Brain microvascular endothelial cell (primary cell): ENCODE data around the gene SHPK.
A peak's percentile ranks its signal among the peaks of the same experiment; 100 is the strongest.

Experiments
- DNase-seq: peaks from one replicate; pipeline ENCODE4 v3.0.0-alpha.2; 2020
- H3K27ac ChIP-seq: fragments of 250-450 bp; sonication (Bioruptor Pico); 2 replicates; pipeline ENCODE4 v1.5.1; 2020; ENCODE audit warnings: mild to moderate bottlenecking, moderate library complexity
- H3K27me3 ChIP-seq: fragments of 250-450 bp; sonication (Bioruptor Pico); replicated peaks from 2 replicates; pipeline ENCODE4 v1.5.1; 2020; ENCODE audit warnings: mild to moderate bottlenecking
- H3K36me3 ChIP-seq: fragments of 250-450 bp; sonication (Bioruptor Pico); replicated peaks from 2 replicates; pipeline ENCODE4 v1.5.1; 2020; ENCODE audit warnings: mild to moderate bottlenecking
- H3K4me3 ChIP-seq: 2 replicates; pipeline ENCODE4 v1.5.1; 2011; ENCODE audit warnings: low read depth, mild to moderate bottlenecking, control low read depth, low read length, moderate library complexity
- CTCF ChIP-seq: IDR thresholded peaks from 2 replicates; pipeline ENCODE4 v1.5.1; 2011; ENCODE audit warnings: low read depth, mild to moderate bottlenecking, moderate library complexity, low read length, control low read depth, inconsistent platforms; ENCODE audit errors: missing control alignments
- in situ Hi-C: cut with HindIII; loops from 2 replicates; pipeline ENCODE4 v1.10.0; 2017; ENCODE audit warnings: low sequenced_read_pairs, low pct_ligation_motif_present

SHPK gene

GRCh38 chr17:3658784-3659449 lies 22.9 kb upstream of the SHPK start:
- no peaks in the 10 kb centered on the region for H3K27me3 ChIP-seq
- TF ChIP-seq CTCF, result no peak
- no peak for DNase-seq
- in situ Hi-C loops, result no loop called here
- peak overlapping the region; percentile 49 for H3K27ac ChIP-seq
- H3K4me3 ChIP-seq, result no peak overlapping the region
- H3K36me3 ChIP-seq, result peaks cover 13% of the 10 kb centered on the region

GRCh38 chr17:3657874-3658783 lies 22.1 kb upstream of the SHPK start:
- in situ Hi-C loops, result no loop called here
- no peak for TF ChIP-seq CTCF
- Histone ChIP-seq H3K27me3 (no peaks in the 10 kb centered on the region), H3K27ac (no peak overlapping the region), H3K36me3 (peaks cover 5% of the 10 kb centered on the region), H3K4me3 (no peak overlapping the region)
- no peak for DNase-seq

GRCh38 chr17:3657588-3657869 lies 21.5 kb upstream of the SHPK start:
- in situ Hi-C loops, result no loop called here
- DNase-seq, result no peak
- Histone ChIP-seq H3K27ac (no peak overlapping the region), H3K36me3 (peaks cover 3% of the 10 kb centered on the region), H3K27me3 (no peaks in the 10 kb centered on the region), H3K4me3 (no peak overlapping the region)
- no peak for TF ChIP-seq CTCF

- Histone ChIP-seq H3K27me3 (no peaks in the 10 kb centered on the region), H3K36me3 (no peaks in the 10 kb centered on the region), H3K27ac (no peak overlapping the region), H3K4me3 (no peak overlapping the region)
- DNase-seq, result no peak
- no peak for TF ChIP-seq CTCF
- in situ Hi-C loops, result no loop called here
Observed at GRCh38 chr17:3656755-3657587, 20.9 kb upstream of the SHPK start.

- Histone ChIP-seq H3K36me3 (no peaks in the 10 kb centered on the region), H3K27me3 (no peaks in the 10 kb centered on the region), H3K27ac (no peak overlapping the region), H3K4me3 (no peak overlapping the region)
- TF ChIP-seq CTCF, result no peak
- no peak for DNase-seq
- in situ Hi-C loops, result no loop called here
Observed at GRCh38 chr17:3656353-3656752, 20.3 kb upstream of the SHPK start.
